GM21619 (cell line): Measurements from ENCODE around the gene NPR3.

Experiments used
- ATAC-seq: cut with Tn5 transposase; IDR thresholded peaks from one replicate; pipeline ENCODE4 v1.9.1; 2021; ENCODE audit not compliant: unreplicated experiment

Gene NPR3

GRCh38 chr5:32805971-32806638 is 95.0 kb downstream of the NPR3 start:
- no peak for ATAC-seq

DNA sequence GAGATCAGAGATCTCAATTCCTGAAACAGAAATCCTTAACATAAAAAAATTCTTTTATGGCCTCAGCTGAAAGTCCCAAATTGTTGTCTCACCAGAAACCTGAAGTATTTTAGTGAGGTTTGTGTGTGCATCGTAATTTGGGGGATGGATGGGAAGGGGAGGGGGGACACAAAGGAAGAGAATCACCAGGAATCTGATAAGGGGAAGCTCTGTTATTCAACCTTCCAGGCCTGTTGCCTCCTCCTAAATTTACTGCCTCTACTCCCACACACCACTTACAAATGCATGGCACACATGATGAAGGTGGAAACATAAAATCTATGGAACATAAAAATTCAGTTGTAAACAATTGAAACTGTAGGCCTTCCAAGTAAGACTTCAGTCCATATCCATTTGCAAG is 97.7 kb downstream of the NPR3 start:
- ATAC-seq, result no peak

GRCh38 chr5:32810804-32811203 is 99.7 kb downstream of the NPR3 start:
- ATAC-seq, result no peak

DNA sequence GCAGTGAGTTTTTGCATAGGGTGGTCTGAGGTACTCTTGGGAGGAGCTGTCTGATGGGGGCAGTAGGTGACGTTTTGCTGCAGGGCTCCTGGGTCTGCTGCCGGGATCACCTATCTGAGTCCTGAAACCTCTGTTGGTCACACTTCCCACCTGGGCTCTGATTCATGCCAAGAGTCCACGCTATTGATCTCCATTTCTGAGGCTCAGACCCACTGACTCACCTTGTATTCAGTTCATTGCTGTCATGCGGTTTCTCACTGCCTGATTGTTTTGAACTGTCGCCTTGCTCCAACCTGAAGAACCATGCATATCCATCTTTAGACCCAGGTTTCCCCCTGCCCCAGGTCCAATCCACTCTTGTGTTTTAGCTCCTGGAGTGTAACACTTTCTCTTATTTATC is 101.3 kb downstream of the NPR3 start:
- no peak for ATAC-seq

GRCh38 chr5:32814141-32814540 is 103.0 kb downstream of the NPR3 start:
- no peak for ATAC-seq

- no peak for ATAC-seq
Observed at GRCh38 chr5:32814620-32815019, 103.5 kb downstream of the NPR3 start.

DNA sequence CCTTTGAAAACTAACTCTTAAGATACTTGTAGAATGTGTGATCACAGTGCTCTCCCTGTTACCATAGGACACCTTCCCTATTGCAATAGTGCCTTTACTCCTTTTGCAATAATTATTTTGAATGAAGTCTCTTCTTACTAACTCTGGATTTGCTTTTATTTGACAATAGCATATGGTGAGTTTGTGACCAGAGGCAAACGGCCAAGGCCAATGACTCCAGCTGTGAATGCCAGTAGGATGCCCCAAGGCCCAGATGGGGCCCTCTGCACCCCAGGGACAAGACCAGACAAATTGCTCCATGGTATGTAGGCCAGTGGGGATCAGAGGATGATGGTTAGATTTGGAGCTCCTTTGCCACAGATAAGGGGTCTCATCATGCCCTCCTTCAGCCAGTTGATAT is 116.9 kb downstream of the NPR3 start:
- no peak for ATAC-seq

- ATAC-seq, result no peak
Observed at GRCh38 chr5:32828492-32828891, 117.4 kb downstream of the NPR3 start.

DNA sequence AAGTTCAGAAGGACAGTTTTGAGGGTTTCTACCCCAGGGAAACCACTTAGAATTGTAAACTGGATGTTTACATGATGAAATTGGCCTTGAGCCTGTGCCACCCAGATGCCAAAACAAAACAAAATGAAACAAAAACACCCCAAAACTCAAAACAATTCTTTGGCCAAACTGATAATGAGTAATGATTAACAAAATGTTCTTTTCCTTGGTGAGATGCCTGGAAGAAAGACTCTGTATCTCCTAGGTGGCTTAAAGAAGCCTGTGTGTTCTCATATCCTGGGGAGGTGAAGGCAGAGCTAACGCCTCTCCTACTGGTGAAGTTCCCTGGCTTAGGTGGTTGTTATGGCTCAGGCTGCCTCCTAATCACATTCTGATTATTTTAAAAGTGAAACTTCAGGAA is 120.5 kb downstream of the NPR3 start:
- no peak for ATAC-seq

- ATAC-seq, result no peak
Observed at GRCh38 chr5:32833127-32833526, 122.0 kb downstream of the NPR3 start.

GRCh38 chr5:32833663-32834062 is 122.5 kb downstream of the NPR3 start:
- no peak for ATAC-seq

DNA sequence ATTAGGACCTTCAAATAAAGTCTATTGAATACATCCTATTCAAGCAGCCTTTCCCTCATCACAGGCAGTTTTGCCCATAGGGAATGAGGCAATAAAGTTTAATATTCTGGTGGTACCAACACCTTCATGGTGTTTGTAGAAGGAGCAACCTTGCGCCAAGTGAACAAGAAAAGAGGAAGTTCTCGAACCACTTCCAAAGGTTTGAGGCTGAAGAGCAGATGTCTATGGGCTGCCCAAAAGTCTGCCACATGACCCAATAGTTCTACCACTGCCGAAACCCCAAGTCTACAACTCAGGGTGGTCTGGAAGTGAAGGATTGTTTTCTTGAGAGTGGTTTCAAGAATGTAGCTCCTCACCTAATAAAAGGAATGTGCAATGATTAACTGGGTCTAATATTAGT is 123.1 kb downstream of the NPR3 start:
- ATAC-seq, result no peak

- ATAC-seq, result no peak
Observed at GRCh38 chr5:32836176-32836575, 125.1 kb downstream of the NPR3 start.

DNA sequence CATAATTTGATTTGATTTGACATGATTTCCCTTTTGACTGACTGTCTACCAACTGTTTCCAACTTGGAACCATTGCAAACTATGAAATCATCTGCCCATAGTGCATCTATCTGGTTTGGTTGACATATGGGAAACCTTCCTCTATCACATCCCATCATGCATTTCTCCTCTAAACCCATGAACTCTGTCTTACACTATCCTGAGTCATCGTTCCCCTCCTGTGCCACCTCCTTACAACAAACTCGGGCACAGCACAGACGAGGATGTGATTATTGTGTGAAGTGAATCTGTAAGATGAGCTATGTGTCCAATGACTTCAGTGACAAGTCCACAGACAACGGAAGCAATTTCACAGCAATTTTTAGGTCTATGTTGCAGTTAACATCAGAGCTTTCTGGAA is 126.1 kb downstream of the NPR3 start:
- ATAC-seq, result no peak

- ATAC-seq, result no peak
Observed at GRCh38 chr5:32839106-32839505, 128.0 kb downstream of the NPR3 start.

DNA sequence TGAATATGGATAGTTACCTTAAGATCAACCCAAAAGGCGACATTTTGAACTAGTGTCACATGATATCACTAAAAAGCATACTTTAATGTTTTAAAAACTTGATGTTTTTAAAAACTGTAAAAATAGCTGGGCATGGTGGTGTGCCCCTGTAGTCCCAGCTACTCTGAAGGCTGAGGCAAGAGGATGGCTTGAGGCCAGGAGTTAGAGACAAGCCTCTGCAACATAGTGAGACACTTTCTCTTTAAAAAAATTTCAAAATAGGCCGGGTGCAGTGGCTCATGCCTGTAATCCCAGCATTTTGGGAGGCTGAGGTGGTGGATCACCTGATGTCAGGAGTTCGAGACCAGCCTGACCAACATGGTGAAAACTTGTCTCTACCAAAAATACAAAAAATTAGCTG is 129.5 kb downstream of the NPR3 start:
- no peak for ATAC-seq
